Activated T-cell treated with anti-CD3 and anti-CD28 coated beads, Interleukin-2, amount 50 U/mL, for 24 hours (primary cell): ENCODE results near the gene LSM4.
"Not testable (repeated sequence)": the region's sequence is repeated elsewhere in the genome, so short reads cannot be mapped to it uniquely, and the experiment has no call there.

Experiments
- DNase-seq: peaks from one replicate; pipeline ENCODE4 v3.0.0-alpha.2; 2020
- H3K27ac Mint-ChIP-seq: 2 replicates; pipeline ENCODE4 v1.8.0; 2020; ENCODE audit warnings: mild to moderate bottlenecking, mixed read lengths
- H3K27me3 Mint-ChIP-seq: 2 replicates; pipeline ENCODE4 v1.8.0; 2020; ENCODE audit warnings: mixed read lengths
- H3K36me3 Mint-ChIP-seq: 2 replicates; pipeline ENCODE4 v1.8.0; 2020; ENCODE audit warnings: low read depth, mixed read lengths
- H3K4me1 Mint-ChIP-seq: 2 replicates; pipeline ENCODE4 v1.8.0; 2020; ENCODE audit warnings: low read depth, mixed read lengths
- H3K4me3 Mint-ChIP-seq: 2 replicates; pipeline ENCODE4 v1.8.0; 2020; ENCODE audit warnings: mild to moderate bottlenecking, moderate library complexity, mixed read lengths
- H3K9me3 Mint-ChIP-seq: 2 replicates; pipeline ENCODE4 v1.8.0; 2020; ENCODE audit warnings: mixed read lengths

The LSM4 gene

GRCh38 chr19:18349524-18350128, 26.8 kb upstream of the LSM4 start:
- peaks cover 5% of the 10 kb centered on the region for H3K4me1 Mint-ChIP-seq

GRCh38 chr19:18348818-18349339, 26.0 kb upstream of the LSM4 start:
- H3K4me3 Mint-ChIP-seq, H3K9me3 Mint-ChIP-seq, DNase-seq, H3K4me1 Mint-ChIP-seq, H3K27ac Mint-ChIP-seq, H3K27me3 Mint-ChIP-seq: not testable (repeated sequence)
- peaks cover 43% of the 10 kb centered on the region for H3K36me3 Mint-ChIP-seq

More at GRCh38 chr19:18349524-18350128, 26.8 kb upstream of the LSM4 start:
- Mint-ChIP-seq H3K4me3 (no peak overlapping the region), H3K36me3 (peaks cover 38% of the 10 kb centered on the region), H3K27ac (no peak overlapping the region), H3K27me3 (no peaks in the 10 kb centered on the region), H3K9me3 (no peaks in the 10 kb centered on the region)
- DNase-seq = peak; percentile 46

GRCh38 chr19:18348171-18348570, 25.3 kb upstream of the LSM4 start:
- no peak overlapping the region for H3K4me3 Mint-ChIP-seq
- H3K36me3 Mint-ChIP-seq = peaks cover 42% of the 10 kb centered on the region

GRCh38 chr19:18346091-18346490, 23.2 kb upstream of the LSM4 start:
- Mint-ChIP-seq H3K9me3 (no peaks in the 10 kb centered on the region), H3K27me3 (no peaks in the 10 kb centered on the region), H3K4me3 (no peak overlapping the region), H3K27ac (no peak overlapping the region), H3K36me3 (peaks cover 45% of the 10 kb centered on the region), H3K4me1 (peaks cover 16% of the 10 kb centered on the region)
- DNase-seq = no peak

More at GRCh38 chr19:18348171-18348570, 25.3 kb upstream of the LSM4 start:
- Mint-ChIP-seq H3K9me3 (no peaks in the 10 kb centered on the region), H3K4me1 (peaks cover 5% of the 10 kb centered on the region), H3K27ac (no peak overlapping the region), H3K27me3 (no peaks in the 10 kb centered on the region)
- DNase-seq = no peak

- no peaks in the 10 kb centered on the region for H3K27me3 Mint-ChIP-seq
- H3K4me1 Mint-ChIP-seq = peaks cover 16% of the 10 kb centered on the region
- no peak overlapping the region for H3K4me3 Mint-ChIP-seq
- DNase-seq = no peak
- no peak overlapping the region for H3K27ac Mint-ChIP-seq
- H3K36me3 Mint-ChIP-seq = peaks cover 41% of the 10 kb centered on the region
- no peaks in the 10 kb centered on the region for H3K9me3 Mint-ChIP-seq
Measured at GRCh38 chr19:18345296-18345695, 22.4 kb upstream of the LSM4 start.

GRCh38 chr19:18344582-18344950, 21.7 kb upstream of the LSM4 start:
- H3K36me3 Mint-ChIP-seq = peaks cover 36% of the 10 kb centered on the region
- H3K27me3 Mint-ChIP-seq = no peaks in the 10 kb centered on the region
- no peak for DNase-seq
- peaks cover 21% of the 10 kb centered on the region for H3K4me1 Mint-ChIP-seq
- H3K9me3 Mint-ChIP-seq = no peaks in the 10 kb centered on the region
- no peak overlapping the region for H3K4me3 Mint-ChIP-seq
- H3K27ac Mint-ChIP-seq = no peak overlapping the region

GRCh38 chr19:18342090-18342632, 19.3 kb upstream of the LSM4 start:
- H3K4me3 Mint-ChIP-seq = peak overlapping the region; percentile 87
- no peaks in the 10 kb centered on the region for H3K9me3 Mint-ChIP-seq
- H3K27me3 Mint-ChIP-seq = no peaks in the 10 kb centered on the region
- H3K27ac Mint-ChIP-seq = peak overlapping the region; percentile 57
- H3K36me3 Mint-ChIP-seq = peaks cover 28% of the 10 kb centered on the region
- H3K4me1 Mint-ChIP-seq = peaks cover 19% of the 10 kb centered on the region
- no peak for DNase-seq

GRCh38 chr19:18340990-18341868, 18.4 kb upstream of the LSM4 start:
- H3K4me1 Mint-ChIP-seq = peaks cover 19% of the 10 kb centered on the region
- H3K4me3 Mint-ChIP-seq = peak overlapping the region; percentile 87
- no peaks in the 10 kb centered on the region for H3K27me3 Mint-ChIP-seq
- no peaks in the 10 kb centered on the region for H3K9me3 Mint-ChIP-seq
- peak overlapping the region; percentile 90 for H3K27ac Mint-ChIP-seq
- H3K36me3 Mint-ChIP-seq = peaks cover 23% of the 10 kb centered on the region
- peak; percentile 78 for DNase-seq

- Mint-ChIP-seq H3K27me3 (no peaks in the 10 kb centered on the region), H3K36me3 (peaks cover 19% of the 10 kb centered on the region), H3K27ac (peak within 1 kb of the TSS; percentile 91), H3K4me1 (peaks cover 19% of the 10 kb centered on the region), H3K9me3 (no peaks in the 10 kb centered on the region), H3K4me3 (peak within 1 kb of the TSS; percentile 87)
- DNase-seq = peak; percentile 87
Measured at GRCh38 chr19:18340190-18340989, 17.5 kb upstream of the LSM4 start, which contains the start of gene PGPEP1. Gene PGPEP1, plus strand, starts transcription at chr19:18340598. Its CDS starts 84 bp downstream, at chr19:18340682.

GRCh38 chr19:18339723-18340122, 16.8 kb upstream of the LSM4 start:
- Mint-ChIP-seq H3K4me3 (peak overlapping the region; percentile 87), H3K4me1 (peaks cover 19% of the 10 kb centered on the region), H3K36me3 (peaks cover 13% of the 10 kb centered on the region), H3K27ac (peak overlapping the region; percentile 47), H3K9me3 (no peaks in the 10 kb centered on the region), H3K27me3 (no peaks in the 10 kb centered on the region)
- no peak for DNase-seq

GRCh38 chr19:18338541-18338940, 15.7 kb upstream of the LSM4 start:
- Mint-ChIP-seq H3K27me3 (no peaks in the 10 kb centered on the region), H3K4me1 (peaks cover 19% of the 10 kb centered on the region), H3K9me3 (no peaks in the 10 kb centered on the region), H3K36me3 (peaks cover 5% of the 10 kb centered on the region), H3K27ac (no peak overlapping the region), H3K4me3 (no peak overlapping the region)
- no peak for DNase-seq

- DNase-seq = no peak
- Mint-ChIP-seq H3K27me3 (no peaks in the 10 kb centered on the region), H3K36me3 (no peaks in the 10 kb centered on the region), H3K4me3 (no peak overlapping the region), H3K9me3 (no peaks in the 10 kb centered on the region), H3K27ac (no peak overlapping the region), H3K4me1 (peaks cover 9% of the 10 kb centered on the region)
Measured at GRCh38 chr19:18336121-18336520, 13.2 kb upstream of the LSM4 start.

GRCh38 chr19:18333680-18334079, 10.8 kb upstream of the LSM4 start:
- Mint-ChIP-seq H3K27ac (no peak overlapping the region), H3K36me3 (no peaks in the 10 kb centered on the region), H3K9me3 (no peaks in the 10 kb centered on the region), H3K4me3 (no peak overlapping the region), H3K27me3 (no peaks in the 10 kb centered on the region), H3K4me1 (peaks cover 8% of the 10 kb centered on the region)
- no peak for DNase-seq

- no peak for DNase-seq
- no peak overlapping the region for H3K27ac Mint-ChIP-seq
- no peaks in the 10 kb centered on the region for H3K36me3 Mint-ChIP-seq
- H3K4me3 Mint-ChIP-seq = no peak overlapping the region
- no peaks in the 10 kb centered on the region for H3K27me3 Mint-ChIP-seq
- no peaks in the 10 kb centered on the region for H3K9me3 Mint-ChIP-seq
- H3K4me1 Mint-ChIP-seq = peaks cover 12% of the 10 kb centered on the region
Measured at GRCh38 chr19:18332917-18333530, 10.1 kb upstream of the LSM4 start.
